Measurements from ENCODE around the gene NOXA1.

- TF ChIP-seq CTCF (IDR thresholded peaks at IDR 0.05) (no peak), POLR2A (IDR thresholded peaks at IDR 0.05) (no peak), POLR2AphosphoS5 (IDR thresholded peaks at IDR 0.05) (no peak)
Observed at GRCh38 chr9:137474271-137474670, 51.1 kb downstream of the NOXA1 start.
